HepG2 (cell line): ENCODE results near the gene GNAI2. TPM values are rescaled to one million over a fixed set of nuclear protein-coding genes. Genes with fewer than 3 reads are reported as not detected.

Experiments
- ARHGAP35 ChIP-seq: sonication (generic); formaldehyde crosslinking; IDR thresholded peaks from 2 replicates; pipeline ENCODE4 v1.9.0; 2022; ENCODE audit warnings: mild to moderate bottlenecking, inconsistent platforms, moderate library complexity, missing genetic modification reagents, borderline replicate concordance
- ELK4 ChIP-seq: sonication (generic); formaldehyde crosslinking; IDR thresholded peaks from 2 replicates; pipeline ENCODE4 v1.9.0; 2021; ENCODE audit warnings: missing genetic modification reagents, borderline replicate concordance
- HES4 ChIP-seq: sonication (generic); formaldehyde crosslinking; IDR thresholded peaks from 2 replicates; pipeline ENCODE4 v1.9.0; 2021; ENCODE audit warnings: mild to moderate bottlenecking, missing genetic modification reagents, borderline replicate concordance
- IRF9 ChIP-seq: sonication (generic); formaldehyde crosslinking; IDR thresholded peaks from 2 replicates; pipeline ENCODE4 v1.8.0; 2022; ENCODE audit warnings: missing genetic modification reagents, mild to moderate bottlenecking, borderline replicate concordance
- NCOA2 ChIP-seq: sonication (generic); formaldehyde crosslinking; IDR thresholded peaks from 2 replicates; pipeline ENCODE4 v1.8.0; 2022; ENCODE audit warnings: inconsistent platforms
- NFE2L1 ChIP-seq: sonication (generic); formaldehyde crosslinking; IDR thresholded peaks from 2 replicates; pipeline ENCODE4 v1.4.0; 2020; ENCODE audit warnings: missing genetic modification reagents, mild to moderate bottlenecking, borderline replicate concordance
- SCMH1 ChIP-seq: sonication (generic); formaldehyde crosslinking; IDR thresholded peaks from 2 replicates; pipeline ENCODE4 v1.9.0; 2021; ENCODE audit warnings: missing genetic modification reagents, mild to moderate bottlenecking, borderline replicate concordance
- SP5 ChIP-seq: IDR thresholded peaks from 2 replicates; pipeline ENCODE4 v1.6.1; 2016; ENCODE audit warnings: low read depth, borderline replicate concordance
- ZBTB25 ChIP-seq: IDR thresholded peaks from 2 replicates; pipeline ENCODE4 v1.6.1; 2018; ENCODE audit warnings: missing genetic modification reagents
- ZBTB26 ChIP-seq: IDR thresholded peaks from 2 replicates; pipeline ENCODE4 v1.6.1; 2016; ENCODE audit warnings: missing compliant biosample characterization, missing genetic modification reagents, borderline replicate concordance
- ZFYVE20 ChIP-seq: sonication (generic); formaldehyde crosslinking; IDR thresholded peaks from 2 replicates; pipeline ENCODE4 v1.8.0; 2023; ENCODE audit warnings: low read depth, mild to moderate bottlenecking, moderate library complexity, missing genetic modification reagents, borderline replicate concordance
- ZMYM4 ChIP-seq: sonication (generic); formaldehyde crosslinking; IDR thresholded peaks from 2 replicates; pipeline ENCODE4 v1.8.1; 2023; ENCODE audit warnings: mild to moderate bottlenecking, missing genetic modification reagents
- ZNF124 ChIP-seq: sonication (generic); formaldehyde crosslinking; IDR thresholded peaks from 2 replicates; pipeline ENCODE4 v1.4.0; 2020; ENCODE audit warnings: missing genetic modification reagents
- ZNF207 ChIP-seq: fragments of 450-650 bp; IDR thresholded peaks from 2 replicates; pipeline ENCODE4 v1.6.1; 2016; ENCODE audit warnings: antibody characterized with exemption, borderline replicate concordance
- ZNF543 ChIP-seq: sonication (generic); formaldehyde crosslinking; IDR thresholded peaks from 2 replicates; pipeline ENCODE4 v1.4.0; 2020; ENCODE audit warnings: mild to moderate bottlenecking, missing genetic modification reagents
- ZNF589 ChIP-seq: sonication (generic); formaldehyde crosslinking; conservative IDR thresholded peaks from 2 replicates; pipeline ENCODE4 v1.8.0; 2022; ENCODE audit warnings: mild to moderate bottlenecking, moderate library complexity, missing genetic modification reagents
- ZNF598 ChIP-seq: sonication (generic); formaldehyde crosslinking; IDR thresholded peaks from 2 replicates; pipeline ENCODE4 v1.5.1; 2020; ENCODE audit warnings: mild to moderate bottlenecking, missing genetic modification reagents, borderline replicate concordance
- ZNF749 ChIP-seq: sonication (generic); formaldehyde crosslinking; IDR thresholded peaks from 2 replicates; pipeline ENCODE4 v1.8.0; 2022; ENCODE audit warnings: mild to moderate bottlenecking, missing genetic modification reagents, moderate library complexity, borderline replicate concordance
- ZSCAN5A ChIP-seq: sonication (generic); formaldehyde crosslinking; IDR thresholded peaks from 2 replicates; pipeline ENCODE4 v1.8.0; 2022; ENCODE audit warnings: mild to moderate bottlenecking, missing genetic modification reagents, borderline replicate concordance
- polyA plus RNA-seq, 8 experiments: library from polyadenylated mRNA; depleted of rRNA in 3 of 8; stranded (reverse) in 7 of 8; unstranded in 1 of 8; fragments of >200 nt; fragmentation: Illumina TruSeq in 4 of 8; extraction: Trizol in 4 of 8; gene quantifications; 2 replicates each; pipeline versions ENCODE4 v1.2.1 to v1.2.3, GENCODE V29; 2011 to 2016; ENCODE audit warnings: low read depth in 4 of 8, missing spikeins in 1 of 8, mixed read lengths in 1 of 8; ENCODE audit not compliant: insufficient read depth in 1 of 8
- total RNA-seq, 5 experiments: library from RNA; depleted of rRNA; stranded (reverse); fragments of >200 nt; fragmentation: Illumina TruSeq; extraction: Trizol; gene quantifications; 2 replicates each; pipeline ENCODE4 v1.2.3, GENCODE V29; 2016; ENCODE audit warnings: low read depth in 1 of 5

GNAI2 gene
- total and polyA plus RNA-seq, 2 of the 13 experiments (the other 11 are each of a cell fraction or from before 2014, with no cell fraction given), result 51.1 to 66.2 TPM

- peak; percentile 53; the same call in 1 of the 2 replicates for TF ChIP-seq ZBTB26
- no peak for TF ChIP-seq NFE2L1 (CRISPR knock-in tag)
- no peak; the same call in 1 of the 2 replicates for TF ChIP-seq ELK4 (CRISPR knock-in tag)
- TF ChIP-seq ZSCAN5A (CRISPR knock-in tag), result no peak
- 0 out of 2 replicates have a peak, but pooled peaks have one; percentile 48 for TF ChIP-seq HES4 (CRISPR knock-in tag)
- 0 out of 2 replicates have a peak, but pooled peaks have one; percentile 22 for TF ChIP-seq ZNF598
- peak; percentile 78; the same call in 1 of the 2 replicates for TF ChIP-seq ZNF124 (CRISPR knock-in tag)
- peak; percentile 86; the same call in 1 of the 2 replicates for TF ChIP-seq SP5 (CRISPR knock-in tag)
- TF ChIP-seq NCOA2 (CRISPR knock-in tag), result 0 out of 2 replicates have a peak, but pooled peaks have one; percentile 11
- no peak for TF ChIP-seq ZNF749 (CRISPR knock-in tag)
- peak; percentile 32; the same call in 1 of the 2 replicates for TF ChIP-seq ZBTB25 (CRISPR knock-in tag)
- TF ChIP-seq ZMYM4 (CRISPR knock-in tag), result peak; percentile 35; the same call in 1 of the 2 replicates
- no peak for TF ChIP-seq ZFYVE20 (CRISPR knock-in tag)
- TF ChIP-seq SCMH1, result no peak
- no peak for TF ChIP-seq ZNF207
- TF ChIP-seq ZNF543, result no peak
- TF ChIP-seq ARHGAP35 (CRISPR knock-in tag), result no peak
- TF ChIP-seq ZNF589 (CRISPR knock-in tag), result peak; percentile 66; the same call in 1 of the 2 replicates
- TF ChIP-seq IRF9 (CRISPR knock-in tag), result peak; percentile 76; the same call in 1 of the 2 replicates
Observed at GRCh38 chr3:50292159-50293078, 56.4 kb downstream of the GNAI2 start, which contains the start of gene IFRD2 (continued).
